Measurements from ENCODE around the gene RNF103. TPM values are rescaled to one million over a fixed set of nuclear protein-coding genes. Genes with fewer than 3 reads are reported as not detected.
"Not testable (repeated sequence)": the region's sequence is repeated elsewhere in the genome, so short reads cannot be mapped to it uniquely, and the experiment has no call there.

Gene RNF103, protein sequence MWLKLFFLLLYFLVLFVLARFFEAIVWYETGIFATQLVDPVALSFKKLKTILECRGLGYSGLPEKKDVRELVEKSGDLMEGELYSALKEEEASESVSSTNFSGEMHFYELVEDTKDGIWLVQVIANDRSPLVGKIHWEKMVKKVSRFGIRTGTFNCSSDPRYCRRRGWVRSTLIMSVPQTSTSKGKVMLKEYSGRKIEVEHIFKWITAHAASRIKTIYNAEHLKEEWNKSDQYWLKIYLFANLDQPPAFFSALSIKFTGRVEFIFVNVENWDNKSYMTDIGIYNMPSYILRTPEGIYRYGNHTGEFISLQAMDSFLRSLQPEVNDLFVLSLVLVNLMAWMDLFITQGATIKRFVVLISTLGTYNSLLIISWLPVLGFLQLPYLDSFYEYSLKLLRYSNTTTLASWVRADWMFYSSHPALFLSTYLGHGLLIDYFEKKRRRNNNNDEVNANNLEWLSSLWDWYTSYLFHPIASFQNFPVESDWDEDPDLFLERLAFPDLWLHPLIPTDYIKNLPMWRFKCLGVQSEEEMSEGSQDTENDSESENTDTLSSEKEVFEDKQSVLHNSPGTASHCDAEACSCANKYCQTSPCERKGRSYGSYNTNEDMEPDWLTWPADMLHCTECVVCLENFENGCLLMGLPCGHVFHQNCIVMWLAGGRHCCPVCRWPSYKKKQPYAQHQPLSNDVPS
- 10 to 100 TPM; 23.6 to 37.3 (median 31.9) TPM for polyA plus RNA-seq (ENCODE audit: insufficient read length in 10 of 10)
- long read RNA-seq, donor 1, partial matches to known transcripts: 0 of 4 reads
- long read RNA-seq, donor 1, other reads (novel, unspliced or antisense): 0 of 4 reads
- long read RNA-seq, donor 2, full-length matches to known transcripts: 10 of 10 reads
- long read RNA-seq, donor 2, partial matches to known transcripts: 0 of 10 reads
- long read RNA-seq, donor 2, other reads (novel, unspliced or antisense): 0 of 10 reads
- long read RNA-seq, donor 3: 0 reads
- long read RNA-seq, donor 4, partial matches to known transcripts: 0 of 1 reads
- long read RNA-seq, donor 4, other reads (novel, unspliced or antisense): 0 of 1 reads
- long read RNA-seq, donor 5, transcript RNF103-201 (4 exons, 3,477 nt): major isoform, 5 of 5 reads
- long read RNA-seq, donor 5, partial matches to known transcripts: 0 of 5 reads
- long read RNA-seq, donor 5, other reads (novel, unspliced or antisense): 0 of 5 reads
- long read RNA-seq, donor 6, full-length matches to known transcripts: 6 of 6 reads
- long read RNA-seq, donor 6, partial matches to known transcripts: 0 of 6 reads
- long read RNA-seq, donor 6, other reads (novel, unspliced or antisense): 0 of 6 reads
- long read RNA-seq, donor 7, transcript RNF103-201 (4 exons, 3,477 nt): major isoform, 6 of 6 reads
- long read RNA-seq, donor 7, partial matches to known transcripts: 0 of 6 reads
- long read RNA-seq, donor 7, other reads (novel, unspliced or antisense): 0 of 6 reads
- long read RNA-seq, donor 8, partial matches to known transcripts: 0 of 1 reads
- long read RNA-seq, donor 8, other reads (novel, unspliced or antisense): 0 of 1 reads
- long read RNA-seq, donor 9, partial matches to known transcripts: 0 of 1 reads
- long read RNA-seq, donor 9, other reads (novel, unspliced or antisense): 0 of 1 reads

GRCh38 chr2:86623494-86624266 lies at the start of gene RNF103:
Gene RNF103 (minus strand): TSS chr2:86623865. CDS start chr2:86622886, 979 bp downstream.
- peak; percentile 94 to 98 (median 95) for DNase-seq

GRCh38 chr2:86673011-86673410 lies 49.3 kb upstream of the RNF103 start:
- DNase-seq: no peak

GRCh38 chr2:86672027-86672545 lies 48.4 kb upstream of the RNF103 start:
- no peak for DNase-seq

DNA sequence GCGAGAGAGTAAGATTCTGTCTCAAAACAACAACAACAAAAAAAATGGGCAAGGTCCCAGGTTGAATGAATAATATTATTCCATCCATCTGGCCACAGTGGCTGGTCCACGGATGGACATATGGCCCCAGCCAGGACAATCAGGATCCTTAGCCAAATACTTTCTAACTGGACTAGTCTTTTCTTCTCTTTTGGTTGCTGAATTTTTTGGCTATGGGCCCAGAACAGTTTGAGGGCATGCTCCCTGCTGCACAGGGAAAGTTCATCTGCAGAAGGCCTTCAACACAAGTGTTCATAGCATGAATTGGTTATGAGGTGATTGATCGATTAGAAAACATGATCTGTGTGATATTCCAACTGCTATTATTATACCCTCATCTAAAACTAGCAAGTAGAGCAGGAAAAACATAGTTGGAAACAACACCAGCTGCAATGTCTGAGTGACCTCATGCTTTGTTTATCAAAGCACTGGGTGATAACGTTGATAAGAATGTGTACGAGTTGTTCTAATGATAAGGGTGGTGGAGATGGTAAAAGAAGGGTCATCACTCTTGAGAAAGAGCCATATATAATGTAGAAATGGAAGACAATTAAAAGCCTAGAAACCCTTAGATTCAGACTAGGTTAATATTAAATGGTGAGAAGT lies 47.8 kb upstream of the RNF103 start:
- peak in 2 of 3 donors; percentile 2 to 9 for DNase-seq

DNA sequence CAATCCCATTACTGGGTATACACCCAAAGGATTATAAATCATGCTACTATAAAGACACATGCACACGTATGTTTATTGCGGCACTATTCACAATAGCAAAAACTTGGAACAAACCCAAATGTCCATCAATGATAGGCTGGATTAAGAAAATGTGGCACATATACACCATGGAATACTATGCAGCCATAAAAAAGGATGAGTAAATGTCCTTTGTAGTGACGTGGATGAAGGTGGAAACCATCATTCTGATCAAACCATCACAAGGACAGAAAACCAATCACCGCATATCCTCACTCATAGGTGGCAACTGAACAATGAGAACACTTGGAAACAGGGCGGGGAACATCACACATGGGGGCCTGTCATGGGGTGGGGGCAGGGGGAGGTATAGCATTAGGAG lies 45.7 kb upstream of the RNF103 start:
- not testable (repeated sequence) for DNase-seq

DNA sequence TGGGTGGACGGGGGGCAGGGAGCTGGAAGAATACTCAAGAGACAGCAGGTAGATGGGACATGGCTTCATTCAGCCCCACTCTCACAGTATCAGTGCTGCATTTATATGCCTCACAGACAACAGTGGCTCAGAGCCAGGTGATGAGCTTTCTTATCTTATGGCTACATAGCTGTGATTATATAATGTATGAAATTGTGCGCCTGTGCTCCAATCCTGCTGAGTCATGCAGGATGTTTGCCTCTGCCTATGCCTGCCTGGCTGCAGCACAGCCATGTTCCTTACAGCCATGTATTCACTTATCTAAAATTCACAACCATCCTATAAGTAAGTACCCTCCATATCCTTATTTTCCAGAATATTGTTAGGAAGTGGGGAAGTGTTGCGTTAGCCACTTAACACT lies 37.7 kb upstream of the RNF103 start:
- DNase-seq: no peak

DNA sequence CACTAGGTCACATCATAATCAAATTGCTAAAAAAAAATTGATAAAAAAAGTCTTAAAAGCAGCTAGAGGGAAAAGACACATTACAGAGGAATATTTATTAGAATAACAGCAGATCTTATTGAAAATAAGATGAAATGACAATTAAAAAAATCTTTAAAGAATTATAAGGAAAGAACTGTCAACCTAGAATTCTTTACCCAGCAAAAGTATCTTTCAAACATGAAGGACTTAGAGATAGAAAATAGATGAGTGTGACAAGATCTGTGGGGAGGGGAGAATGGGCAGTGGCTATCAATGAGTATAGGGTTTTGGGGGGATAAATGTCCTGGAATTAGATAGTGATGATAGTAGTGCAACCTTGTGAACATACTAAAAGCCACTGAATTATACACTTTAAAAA lies 26.5 kb upstream of the RNF103 start:
- DNase-seq: no peak

GRCh38 chr2:86649119-86649947 lies 25.7 kb upstream of the RNF103 start:
- no peak for DNase-seq

- no peak for DNase-seq
These were observed 25.0 kb upstream of the RNF103 start for GRCh38 chr2:86648681-86649080.

GRCh38 chr2:86646865-86647264 lies 23.2 kb upstream of the RNF103 start:
- DNase-seq: no peak

DNA sequence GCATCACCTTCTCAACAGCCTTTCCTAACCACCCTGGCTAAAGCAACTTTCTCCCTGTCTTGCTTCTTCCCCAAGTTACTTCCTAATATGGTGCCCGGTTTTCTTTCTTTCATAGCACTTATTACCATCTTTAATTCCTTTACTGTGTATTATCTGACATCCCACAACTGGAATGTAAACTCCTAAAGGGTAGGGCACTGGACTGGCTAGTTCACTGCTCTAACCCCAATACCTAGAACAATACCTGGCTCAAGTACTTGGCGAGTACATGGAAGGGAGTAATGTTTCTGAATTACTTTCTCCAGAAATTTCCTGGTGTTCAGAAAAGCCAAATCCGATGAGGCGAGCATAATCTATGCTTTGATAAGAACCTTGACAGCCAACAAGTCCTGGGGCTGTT lies 22.7 kb upstream of the RNF103 start:
- no peak for DNase-seq

DNA sequence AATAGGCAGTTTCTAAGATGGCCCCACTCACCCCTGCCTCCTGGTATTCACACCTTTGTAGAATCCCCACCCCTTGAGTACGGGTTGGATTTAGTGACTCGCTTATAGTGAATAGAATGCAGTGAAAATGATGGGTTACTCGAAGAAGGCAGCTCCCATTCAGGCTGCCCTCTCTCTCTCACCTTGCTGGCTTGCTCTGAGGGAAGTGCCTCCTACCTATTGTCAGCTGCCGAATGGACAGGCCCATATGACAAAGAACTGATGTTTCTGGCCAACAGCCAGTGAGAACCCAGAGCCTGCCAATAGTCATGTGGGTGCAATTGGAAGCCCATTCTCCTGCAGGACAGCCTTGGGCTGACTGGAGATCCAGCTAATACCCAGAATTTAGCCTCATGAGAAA lies 22.1 kb upstream of the RNF103 start:
- no peak for DNase-seq

GRCh38 chr2:86638712-86639111 lies 15.0 kb upstream of the RNF103 start:
- no peak for DNase-seq

DNA sequence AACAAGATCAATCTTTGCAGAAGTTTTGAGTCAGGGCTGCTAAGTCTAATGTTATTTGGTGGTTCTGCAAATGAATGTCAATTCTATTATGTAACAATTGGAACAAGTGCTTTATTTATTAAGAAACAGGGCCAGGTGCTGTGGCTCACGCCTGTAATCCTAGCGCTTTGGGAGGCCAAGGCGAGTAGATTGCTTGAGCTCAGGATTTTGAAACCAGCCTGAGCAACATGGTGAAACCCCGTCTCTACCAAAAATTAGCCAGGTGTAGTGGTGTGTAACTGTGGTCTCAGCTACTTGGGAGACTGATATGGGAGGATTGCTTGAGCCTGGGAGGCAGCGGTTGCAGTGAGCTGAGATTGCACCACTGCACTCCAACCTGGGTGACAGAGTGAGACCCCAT lies 13.2 kb upstream of the RNF103 start:
- no peak for DNase-seq

- no peak for DNase-seq
These were observed 10.7 kb upstream of the RNF103 start for GRCh38 chr2:86634352-86634751.

- peak; percentile 41 to 60 (median 44) for DNase-seq
These were observed 9.5 kb upstream of the RNF103 start for GRCh38 chr2:86633155-86633651.

DNA sequence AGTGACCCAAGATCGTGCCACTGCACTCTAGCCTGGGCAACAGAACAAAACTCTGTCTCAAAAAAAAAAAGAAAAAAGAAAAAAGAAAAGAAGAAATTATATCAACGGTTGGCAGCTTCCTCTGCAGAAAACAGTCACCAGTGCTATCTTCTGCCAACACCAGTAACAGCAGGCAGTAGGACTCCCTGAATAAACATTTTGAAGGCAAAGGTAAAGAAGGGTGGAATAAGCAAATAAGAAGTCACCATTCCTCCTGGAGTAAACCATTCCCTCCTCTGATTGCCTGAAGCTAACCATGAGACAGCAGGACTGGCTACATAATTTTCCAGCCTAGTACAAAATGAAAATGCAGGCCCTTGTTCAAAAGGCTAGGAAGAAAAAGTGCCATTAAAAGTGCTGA lies 9.0 kb upstream of the RNF103 start:
- DNase-seq: no peak

- DNase-seq: no peak
These were observed 8.3 kb upstream of the RNF103 start for GRCh38 chr2:86631846-86632485.
